Nasal cavity respiratory epithelium epithelial cell of viscerocranial mucosa (primary cell): Measurements from ENCODE around the gene TRIM34. TPM values are rescaled to one million over a fixed set of nuclear protein-coding genes. Genes with fewer than 3 reads are reported as not detected.

Source experiments
- total RNA-seq: library from RNA; depleted of rRNA; stranded (reverse); fragments of >200 nt; gene quantifications from 2 replicates; pipeline ENCODE4 v1.2.3, GENCODE V29; 2014

Gene TRIM34
- total RNA-seq: 3.8 and 6.2 TPM in 2 replicates

GRCh38 chr11:5624489-5625279 lies at the start of gene TRIM34:
Gene TRIM34 (plus strand): TSS chr11:5625001. CDS start chr11:5632332, 7,331 bp downstream.

GRCh38 chr11:5580577-5580976 lies 44.2 kb upstream of the TRIM34 start, which contains the start of gene OR52B6:
Gene OR52B6 (plus strand): TSS chr11:5580877. CDS start chr11:5580877, 0 bp downstream.

GRCh38 chr11:5596607-5597201 lies 28.1 kb upstream of the TRIM34 start, which contains the start of gene TRIM6:
Gene TRIM6 (plus strand): TSS chr11:5596637. CDS start chr11:5596898, 261 bp downstream.

GRCh38 chr11:5684646-5685362 lies 60.0 kb downstream of the TRIM34 start, which contains the start of gene TRIM5:
Gene TRIM5 (minus strand): TSS chr11:5685074. CDS start chr11:5680177, 4,897 bp downstream.

GRCh38 chr11:5689551-5689983 lies 64.8 kb downstream of the TRIM34 start, which contains the start of gene TRIM22:
Gene TRIM22 (plus strand): TSS chr11:5689790. CDS start chr11:5696233, 6,443 bp downstream.

Other genes with a start within 250 kb of the TRIM34 start
- gene OR51M1, start 241.2 kb upstream of the TRIM34 start, total RNA-seq: not detected in 2 replicates
- not detected in 2 replicates for gene OR51Q1, start 202.9 kb upstream of the TRIM34 start, total RNA-seq
- not detected in 2 replicates for gene OR51I1, start 183.5 kb upstream of the TRIM34 start, total RNA-seq
- not detected in 2 replicates for gene OR51I2, start 175.7 kb upstream of the TRIM34 start, total RNA-seq
- not detected in 2 replicates for gene OR52D1, start 136.3 kb upstream of the TRIM34 start, total RNA-seq
- not detected in 2 replicates for gene UBQLN3, start 115.0 kb upstream of the TRIM34 start, total RNA-seq
- gene UBQLNL, start 108.3 kb upstream of the TRIM34 start, total RNA-seq: 0.28 TPM in 1 of 2 replicates, not detected in the other
- gene OR52H1, start 76.5 kb upstream of the TRIM34 start, total RNA-seq: 0.36 TPM in 1 of 2 replicates, not detected in the other
- gene OR52B6, start 44.1 kb upstream of the TRIM34 start, total RNA-seq: not detected in 2 replicates
- 1.0 and 6.8 TPM in 2 replicates for gene TRIM6, start 28.4 kb upstream of the TRIM34 start, total RNA-seq
- 31.1 and 36.0 TPM in 2 replicates for gene TRIM5, start 60.1 kb downstream of the TRIM34 start, total RNA-seq
- gene TRIM22, start 64.8 kb downstream of the TRIM34 start, total RNA-seq: 20.8 and 72.0 TPM in 2 replicates
- not detected in 2 replicates for gene OR56B1, start 111.4 kb downstream of the TRIM34 start, total RNA-seq
- gene OR52N4, start 129.2 kb downstream of the TRIM34 start, total RNA-seq: not detected in 2 replicates
- gene OR52N5, start 158.4 kb downstream of the TRIM34 start, total RNA-seq: not detected in 2 replicates
- not detected in 2 replicates for gene OR52N1, start 166.3 kb downstream of the TRIM34 start, total RNA-seq
- not detected in 2 replicates for gene OR52N2, start 183.9 kb downstream of the TRIM34 start, total RNA-seq
- not detected in 2 replicates for gene OR52E6, start 216.9 kb downstream of the TRIM34 start, total RNA-seq
- gene OR52E8, start 232.7 kb downstream of the TRIM34 start, total RNA-seq: not detected in 2 replicates